GM12878 (cell line): Measurements from ENCODE around the gene SNPH. TPM values are rescaled to one million over a fixed set of nuclear protein-coding genes. Genes with fewer than 3 reads are reported as not detected.

Experiments used
- ATF2 ChIP-seq: IDR thresholded peaks from 2 replicates; pipeline ENCODE4 v1.6.1; 2012; ENCODE audit warnings: low read length, inconsistent platforms
- BHLHE40 ChIP-seq, 2 experiments: fragments of 450-650 bp in 1 of 2; IDR thresholded peaks; 2 replicates each; pipeline ENCODE4 v1.6.1; 2011 to 2017; ENCODE audit warnings: low read depth in 2 of 2, borderline replicate concordance in 1 of 2, improper control_type of control experiment in 1 of 2, low read length in 1 of 2, mild to moderate bottlenecking in 1 of 2
- CEBPB ChIP-seq, 2 experiments: fragments of 150-350 bp in 1 of 2; IDR thresholded peaks; 2 replicates each; pipeline ENCODE4 v1.6.1; 2012 to 2014; ENCODE audit warnings: low read depth in 2 of 2, low read length in 2 of 2, borderline replicate concordance in 1 of 2, inconsistent platforms in 1 of 2
- GABPA ChIP-seq: IDR thresholded peaks from 2 replicates; pipeline ENCODE4 v1.6.1; 2014; ENCODE audit warnings: antibody characterized with exemption, low read depth, mild to moderate bottlenecking, inconsistent platforms
- HDAC2 ChIP-seq: fragments of 200-600 bp; sonication (generic); IDR thresholded peaks from 2 replicates; pipeline ENCODE4 v1.6.1; 2017
- JUNB ChIP-seq: IDR thresholded peaks from 2 replicates; pipeline ENCODE4 v1.6.1; 2016; ENCODE audit warnings: antibody characterized with exemption, mild to moderate bottlenecking
- KAT2A ChIP-seq: conservative IDR thresholded peaks from 2 replicates; pipeline ENCODE4 v1.6.1; 2011; ENCODE audit warnings: low read depth, low read length; ENCODE audit not compliant: control insufficient read depth
- KDM1A ChIP-seq: fragments of 200-600 bp; sonication (generic); IDR thresholded peaks from 2 replicates; pipeline ENCODE4 v1.6.1; 2016; ENCODE audit warnings: borderline replicate concordance
- LARP7 ChIP-seq: fragments of 450-650 bp; IDR thresholded peaks from 2 replicates; pipeline ENCODE4 v1.6.1; 2017; ENCODE audit warnings: mild to moderate bottlenecking
- MAX ChIP-seq: IDR thresholded peaks from 2 replicates; pipeline ENCODE4 v1.6.1; 2012; ENCODE audit warnings: low read depth, low read length, improper control_type of control experiment
- NFYA ChIP-seq: IDR thresholded peaks from 2 replicates; pipeline ENCODE4 v1.6.1; 2011; ENCODE audit warnings: low read depth, mild to moderate bottlenecking, low read length, improper control_type of control experiment, borderline replicate concordance
- NR2F1 ChIP-seq: fragments of 450-650 bp; conservative IDR thresholded peaks from 2 replicates; pipeline ENCODE4 v1.6.1; 2017; ENCODE audit warnings: mild to moderate bottlenecking
- PAX5 ChIP-seq: IDR thresholded peaks from 2 replicates; pipeline ENCODE4 v1.6.1; 2011; ENCODE audit warnings: low read depth, low read length, borderline replicate concordance
- PBX3 ChIP-seq: IDR thresholded peaks from 2 replicates; pipeline ENCODE4 v1.6.1; 2011; ENCODE audit warnings: mild to moderate bottlenecking, low read depth, low read length, moderate library complexity; ENCODE audit not compliant: insufficient replicate concordance
- PKNOX1 ChIP-seq: fragments of 450-650 bp; IDR thresholded peaks from 2 replicates; pipeline ENCODE4 v1.6.1; 2016; ENCODE audit warnings: mild to moderate bottlenecking
- RAD51 ChIP-seq: fragments of 450-650 bp; IDR thresholded peaks from 2 replicates; pipeline ENCODE4 v1.6.1; 2016; ENCODE audit warnings: moderate library complexity, mild to moderate bottlenecking, inconsistent platforms
- RB1 ChIP-seq: fragments of 450-650 bp; formaldehyde crosslinking; IDR thresholded peaks from 2 replicates; pipeline ENCODE4 v1.6.1; 2017; ENCODE audit warnings: mild to moderate bottlenecking, borderline replicate concordance
- SUPT20H ChIP-seq: IDR thresholded peaks from 2 replicates; pipeline ENCODE4 v1.6.1; 2011; ENCODE audit warnings: low read depth, mild to moderate bottlenecking, low read length, moderate library complexity, borderline replicate concordance; ENCODE audit not compliant: control insufficient read depth
- TAF1 ChIP-seq: IDR thresholded peaks from 2 replicates; pipeline ENCODE4 v1.6.1; 2011; ENCODE audit warnings: mild to moderate bottlenecking, low read depth, low read length, borderline replicate concordance
- WRNIP1 ChIP-seq: IDR thresholded peaks from 2 replicates; pipeline ENCODE4 v1.6.1; 2011; ENCODE audit warnings: low read depth, low read length, improper control_type of control experiment, borderline replicate concordance
- ZBTB11 ChIP-seq: fragments of 450-650 bp; formaldehyde crosslinking; IDR thresholded peaks from 2 replicates; pipeline ENCODE4 v1.5.0; 2022; ENCODE audit warnings: mild to moderate bottlenecking, missing genetic modification characterization
- ZSCAN29 ChIP-seq: fragments of 450-650 bp; IDR thresholded peaks from 2 replicates; pipeline ENCODE4 v1.6.1; 2017; ENCODE audit warnings: mild to moderate bottlenecking, moderate library complexity
- ZZZ3 ChIP-seq: IDR thresholded peaks from 2 replicates; pipeline ENCODE4 v1.6.1; 2011; ENCODE audit warnings: low read depth; ENCODE audit not compliant: control insufficient read depth, insufficient read length
- polyA plus RNA-seq, 11 experiments: library from polyadenylated mRNA; depleted of rRNA in 4 of 11; unstranded in 6 of 11; stranded (reverse) in 5 of 11; fragments of >200 nt; fragmentation: Nextera tagmentation in 4 of 11; fragmentation: Illumina TruSeq in 1 of 11; extraction: Ambion mirVana in 4 of 11; extraction: Trizol in 1 of 11; gene quantifications; 1 replicate in 1 of 11; 2 replicates in 10 of 11; pipeline versions ENCODE4 v1.2.1 to v1.2.3, GENCODE V29; 2011 to 2016; ENCODE audit warnings: inconsistent platforms in 2 of 11, missing spikeins in 2 of 11, low read depth in 1 of 11
- total RNA-seq, 4 experiments: library from RNA; depleted of rRNA in 3 of 4; stranded (reverse); fragments of >200 nt in 3 of 4; fragmentation: Illumina TruSeq in 1 of 4; extraction: Trizol in 1 of 4; gene quantifications; 2 replicates each; pipeline versions ENCODE4 v1.2.1 to v1.2.3, GENCODE V29; 2013 to 2021

SNPH gene
- total and polyA plus RNA-seq, 10 of the 15 experiments (the other 5 are each of a cell fraction or from before 2014, with no cell fraction given): 0.02 to 0.45 (median 0.34) TPM; not detected in 2

GRCh38 chr20:1325173-1326030 lies 59.3 kb downstream of the SNPH start (continued):
- TF ChIP-seq MAX (peak; percentile 68; the same call in 1 of the 2 replicates), SUPT20H (no peak), ATF2 (no peak), PAX5 (peak; percentile 2; the same call in 1 of the 2 replicates), PKNOX1 (peak; percentile 84), HDAC2 (no peak), PBX3 (peak; percentile 16), RAD51 (no peak), ZSCAN29 (no peak), WRNIP1 (no peak; the same call in 1 of the 2 replicates), CEBPB (IDR thresholded peaks at IDR 0.05; ENCODE audit: borderline replicate concordance in 1 of 2, low read depth in 2 of 2, low read length in 2 of 2) (no peak), NFYA (no peak), KAT2A (no peak), KDM1A (no peak), NR2F1 (peak; percentile 84), ZBTB11 (no peak), JUNB (peak; percentile 70), TAF1 (peak; percentile 89), RB1 (peak; percentile 83; the same call in 1 of the 2 replicates), ZZZ3 (no peak), BHLHE40 (IDR thresholded peaks at IDR 0.05; ENCODE audit: borderline replicate concordance in 1 of 2, low read depth in 2 of 2, low read length in 1 of 2) (peak in 1 of 2 experiments; percentile 66; a peak in 2 of 4 replicates), GABPA (no peak), LARP7 (peak; percentile 68)
